Gastrocnemius medialis (tissue), 4 donors: Measurements from ENCODE around the gene NSDHL.

Experiments
- CTCF ChIP-seq, 5 experiments: fragments of 450-650 bp in 3 of 5; fragments of 200-600 bp in 2 of 5; sonication (generic) in 2 of 5; IDR thresholded peaks in 4 of 5; conservative IDR thresholded peaks in 1 of 5; 1 replicate in 4 of 5; 2 replicates in 1 of 5; pipeline ENCODE4 v1.5.1; 2016 to 2019; ENCODE audit warnings: antibody characterized with exemption in 5 of 5, mild to moderate bottlenecking in 3 of 5, moderate library complexity in 3 of 5
- POLR2A ChIP-seq, 2 donors: fragments of 450-650 bp; IDR thresholded peaks; one replicate each; pipeline ENCODE4 v1.6.1; 2017; ENCODE audit warnings: antibody characterized with exemption in 2 of 2, mild to moderate bottlenecking in 2 of 2, moderate library complexity in 2 of 2

GRCh38 chrX:152918707-152919106 is 87.8 kb downstream of the NSDHL start:
- TF ChIP-seq CTCF (IDR thresholded peaks at IDR 0.05 in 4 of 5, conservative IDR thresholded peaks at IDR 0.05 in 1 of 5) (no peak), POLR2A (IDR thresholded peaks at IDR 0.05) (no peak)
